OCI-LY7 (cell line): ENCODE results near the gene DCLK1. TPM values are rescaled to one million over a fixed set of nuclear protein-coding genes. Genes with fewer than 3 reads are reported as not detected.

Source experiments
- BruUV-seq: library from RNA; stranded (reverse); fragments of 400-500 nt; replicated peaks from 2 replicates; lab custom pipeline; 2021; lab: Mats Ljungman, UMichigan
- CTCF ChIA-PET: fragments of 300-600 bp; sonication (Branson Sonifier 250); formaldehyde crosslinking; loops from one replicate; lab custom pipeline; 2022; ENCODE audit warnings: antibody characterized with exemption; ENCODE audit not compliant: unreplicated experiment; lab: Charles Lee
- POLR2A ChIA-PET: fragments of 300-600 bp; sonication (Branson Sonifier 250); formaldehyde crosslinking; loops from one replicate; lab custom pipeline; 2022; ENCODE audit warnings: antibody characterized with exemption; lab: Charles Lee
- DNase-seq: peaks from one replicate; pipeline ENCODE4 v3.0.0-alpha.2; 2015; ENCODE audit warnings: low spot score
- H2AFZ ChIP-seq: fragments of 200-600 bp; sonication (generic), shearing (Covaris generic); 2 replicates; pipeline ENCODE4 v1.6.1; 2014; ENCODE audit warnings: mild to moderate bottlenecking, antibody characterized with exemption, low read length, moderate library complexity
- H3K27ac ChIP-seq: fragments of 200-600 bp; sonication (generic); 2 replicates; pipeline ENCODE4 v1.5.1; 2014; ENCODE audit warnings: mixed run types, low read depth, mild to moderate bottlenecking, moderate library complexity, low read length, inconsistent platforms; ENCODE audit not compliant: poor library complexity, severe bottlenecking
- H3K36me3 ChIP-seq: fragments of 200-600 bp; sonication (generic); 2 replicates; pipeline ENCODE4 v1.6.1; 2014; ENCODE audit warnings: mild to moderate bottlenecking, antibody characterized with exemption, low read length, moderate library complexity, mixed read lengths; ENCODE audit not compliant: insufficient read depth
- H3K4me1 ChIP-seq: fragments of 200-600 bp; sonication (generic); 2 replicates; pipeline ENCODE4 v1.5.1; 2014; ENCODE audit warnings: mild to moderate bottlenecking, low read length; ENCODE audit not compliant: insufficient read depth, poor library complexity, severe bottlenecking
- H3K4me2 ChIP-seq: fragments of 200-600 bp; sonication (generic); 2 replicates; pipeline ENCODE4 v1.6.1; 2014; ENCODE audit warnings: mild to moderate bottlenecking, low read length
- H3K4me3 ChIP-seq: fragments of 200-600 bp; sonication (generic); 2 replicates; pipeline ENCODE4 v1.5.1; 2014; ENCODE audit warnings: mild to moderate bottlenecking, low read depth, low read length; ENCODE audit not compliant: poor library complexity, severe bottlenecking
- H3K79me2 ChIP-seq: fragments of 200-600 bp; sonication (generic); 2 replicates; pipeline ENCODE4 v1.6.1; 2016; ENCODE audit warnings: low read depth, mild to moderate bottlenecking, low read length, moderate library complexity, mixed read lengths; ENCODE audit not compliant: insufficient read depth
- H3K9me2 ChIP-seq: fragments of 200-600 bp; sonication (generic); 2 replicates; pipeline ENCODE4 v1.6.1; 2016; ENCODE audit warnings: mild to moderate bottlenecking, low read length, mixed read lengths; ENCODE audit not compliant: insufficient read depth
- H3K9me3 ChIP-seq: fragments of 200-600 bp; sonication (generic); 2 replicates; pipeline ENCODE4 v1.6.1; 2014; ENCODE audit warnings: mild to moderate bottlenecking, mixed run types, low read length, mixed read lengths
- H4K20me1 ChIP-seq: fragments of 200-600 bp; sonication (generic); 2 replicates; pipeline ENCODE4 v1.6.1; 2014; ENCODE audit warnings: mild to moderate bottlenecking, antibody characterized with exemption, low read length, moderate library complexity, mixed read lengths; ENCODE audit not compliant: insufficient read depth
- EZH2phosphoT487 ChIP-seq: fragments of 200-600 bp; sonication (generic); IDR thresholded peaks from 2 replicates; pipeline ENCODE4 v1.6.1; 2018; ENCODE audit warnings: low read depth, borderline replicate concordance, mild to moderate bottlenecking, mixed run types, antibody characterized with exemption, low read length, moderate library complexity, mixed read lengths
- intact Hi-C: fragments of 100-400 bp; cut with micrococcal nuclease; formaldehyde crosslinking; loops from one replicate; pipeline ENCODE4 v1.10.0; 2022; ENCODE audit not compliant: unreplicated experiment
- total RNA-seq, 2 experiments: library from RNA; depleted of rRNA in 1 of 2; stranded (reverse); fragments of >200 nt in 1 of 2; shearing (Covaris generic) in 1 of 2; gene quantifications; 2 replicates each; pipeline ENCODE4 v1.2.3, GENCODE V29; 2014 to 2022
- TF ChIP-seq, protein P1 (sequence below): fragments of 200-600 bp; sonication (generic); conservative IDR thresholded peaks from 2 replicates; pipeline ENCODE4 v1.5.1; 2014; ENCODE audit warnings: mild to moderate bottlenecking, antibody characterized with exemption, low read length, moderate library complexity, mixed read lengths

The DCLK1 gene
- total RNA-seq, 2 experiments from 2014 or later = not detected

DNA sequence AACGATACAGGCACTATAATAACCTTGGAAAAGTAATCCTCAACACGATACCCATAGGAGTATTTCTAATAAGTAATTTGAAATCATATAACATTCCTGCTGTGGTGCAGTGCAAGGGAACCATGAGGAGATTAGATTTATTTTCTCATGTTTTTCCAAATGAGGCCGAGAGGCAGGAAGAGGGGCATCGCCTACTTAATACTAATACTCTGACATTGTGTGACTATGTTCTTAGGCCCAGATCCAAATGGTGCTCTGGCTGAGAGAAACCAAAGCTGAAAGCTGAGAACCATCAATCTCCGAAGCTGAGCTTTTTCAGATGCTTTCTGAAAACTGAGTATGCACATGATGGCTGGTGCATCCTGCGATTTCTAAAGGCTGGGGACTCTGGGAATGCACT, 406.7 kb downstream of the DCLK1 start:
- no peaks in the 10 kb centered on the region for H3K79me2 ChIP-seq
- no peaks in the 10 kb centered on the region for H3K4me1 ChIP-seq
- ChIA-PET CTCF (no interaction called here), POLR2A (no interaction called here)
- DNase-seq = no peak
- H3K36me3 ChIP-seq = no peaks in the 10 kb centered on the region
- H2AFZ ChIP-seq = no peak overlapping the region
- BruUV-seq = no TSS peak
- no peak overlapping the region for H3K4me3 ChIP-seq
- intact Hi-C loops = loop anchor here (10.0 kb wide), 1 partner anchor 560 kb away; no protein-coding TSS in a partner anchor
- TF ChIP-seq EZH2phosphoT487 = no peak
- TF ChIP-seq, protein P1, sequence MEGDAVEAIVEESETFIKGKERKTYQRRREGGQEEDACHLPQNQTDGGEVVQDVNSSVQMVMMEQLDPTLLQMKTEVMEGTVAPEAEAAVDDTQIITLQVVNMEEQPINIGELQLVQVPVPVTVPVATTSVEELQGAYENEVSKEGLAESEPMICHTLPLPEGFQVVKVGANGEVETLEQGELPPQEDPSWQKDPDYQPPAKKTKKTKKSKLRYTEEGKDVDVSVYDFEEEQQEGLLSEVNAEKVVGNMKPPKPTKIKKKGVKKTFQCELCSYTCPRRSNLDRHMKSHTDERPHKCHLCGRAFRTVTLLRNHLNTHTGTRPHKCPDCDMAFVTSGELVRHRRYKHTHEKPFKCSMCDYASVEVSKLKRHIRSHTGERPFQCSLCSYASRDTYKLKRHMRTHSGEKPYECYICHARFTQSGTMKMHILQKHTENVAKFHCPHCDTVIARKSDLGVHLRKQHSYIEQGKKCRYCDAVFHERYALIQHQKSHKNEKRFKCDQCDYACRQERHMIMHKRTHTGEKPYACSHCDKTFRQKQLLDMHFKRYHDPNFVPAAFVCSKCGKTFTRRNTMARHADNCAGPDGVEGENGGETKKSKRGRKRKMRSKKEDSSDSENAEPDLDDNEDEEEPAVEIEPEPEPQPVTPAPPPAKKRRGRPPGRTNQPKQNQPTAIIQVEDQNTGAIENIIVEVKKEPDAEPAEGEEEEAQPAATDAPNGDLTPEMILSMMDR = no peak
- H3K9me3 ChIP-seq = no peaks in the 10 kb centered on the region
- H3K4me2 ChIP-seq = no peak overlapping the region
- H3K9me2 ChIP-seq = no peaks in the 10 kb centered on the region
- no peaks in the 10 kb centered on the region for H4K20me1 ChIP-seq
- no peak overlapping the region for H3K27ac ChIP-seq

GRCh38 chr13:35723821-35724220, 407.4 kb downstream of the DCLK1 start:
- Histone ChIP-seq H3K4me3 (no peak overlapping the region), H2AFZ (no peak overlapping the region), H4K20me1 (no peaks in the 10 kb centered on the region), H3K4me1 (no peaks in the 10 kb centered on the region), H3K4me2 (no peak overlapping the region), H3K9me3 (no peaks in the 10 kb centered on the region), H3K36me3 (no peaks in the 10 kb centered on the region), H3K27ac (no peak overlapping the region), H3K9me2 (no peaks in the 10 kb centered on the region), H3K79me2 (no peaks in the 10 kb centered on the region)
- ChIA-PET POLR2A (no interaction called here), CTCF (no interaction called here)
- TF ChIP-seq, protein P1 = no peak
- no peak for TF ChIP-seq EZH2phosphoT487
- intact Hi-C loops = loop anchor here (10.0 kb wide), 1 partner anchor 559 kb away; no protein-coding TSS in a partner anchor
- BruUV-seq = no TSS peak
- no peak for DNase-seq

DNA sequence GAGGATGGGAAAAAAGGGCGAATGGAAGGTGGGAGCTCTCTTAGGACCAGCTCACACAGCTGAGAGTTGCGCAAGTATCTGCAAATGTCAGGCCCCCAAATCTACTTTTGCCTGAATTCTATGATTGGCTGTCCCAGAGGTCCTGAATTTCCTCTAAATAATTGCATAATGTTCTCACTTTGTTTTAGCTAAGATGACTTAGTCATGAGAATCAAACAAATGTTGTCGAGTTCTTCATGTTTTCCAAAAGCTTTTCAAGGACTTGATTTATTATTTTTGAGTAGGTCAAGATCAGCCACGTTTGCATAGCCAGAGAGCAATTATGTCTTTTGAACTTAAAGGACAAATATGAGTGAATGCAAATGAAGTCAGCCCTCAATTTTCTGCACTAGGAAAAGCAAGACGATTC, 408.1 kb downstream of the DCLK1 start:
- Histone ChIP-seq H4K20me1 (no peaks in the 10 kb centered on the region), H3K4me3 (no peak overlapping the region), H2AFZ (no peak overlapping the region), H3K9me2 (no peaks in the 10 kb centered on the region), H3K79me2 (no peaks in the 10 kb centered on the region), H3K4me1 (no peaks in the 10 kb centered on the region), H3K36me3 (no peaks in the 10 kb centered on the region), H3K4me2 (no peak overlapping the region), H3K9me3 (no peaks in the 10 kb centered on the region), H3K27ac (no peak overlapping the region)
- ChIA-PET POLR2A (no interaction called here), CTCF (no interaction called here)
- no peak for DNase-seq
- TF ChIP-seq, protein P1 = no peak
- TF ChIP-seq EZH2phosphoT487 = no peak
- BruUV-seq = no TSS peak
- intact Hi-C loops = loop anchor here (10.0 kb wide), 1 partner anchor 558 kb away; no protein-coding TSS in a partner anchor
